HT1080 (cell line): ENCODE data around the gene CFAP100. TPM values are rescaled to one million over a fixed set of nuclear protein-coding genes. Genes with fewer than 3 reads are reported as not detected.

ENCODE experiments used
- DNase-seq: peaks from one replicate; pipeline ENCODE4 v3.0.0-alpha.2; 2015; ENCODE audit warnings: low read depth
- total RNA-seq: library from RNA; depleted of rRNA; stranded (reverse); fragments of >200 nt; shearing (Covaris generic); gene quantifications from 2 replicates; pipeline ENCODE4 v1.2.3, GENCODE V29; 2014

Gene CFAP100
- total RNA-seq, 1 experiment from 2014 or later = not detected

- DNase-seq = no peak
Measured at GRCh38 chr3:126356373-126357264, 38.1 kb upstream of the CFAP100 start.

- peak; percentile 54 for DNase-seq
Measured at GRCh38 chr3:126357295-126358037, 37.2 kb upstream of the CFAP100 start, which contains the start of gene KLF15. Gene KLF15 (minus strand): TSS chr3:126357408. CDS start chr3:126352922, 4,486 bp downstream.

GRCh38 chr3:126358038-126358815, 36.5 kb upstream of the CFAP100 start:
- no peak for DNase-seq

GRCh38 chr3:126358816-126359181, 35.9 kb upstream of the CFAP100 start:
- DNase-seq = no peak

GRCh38 chr3:126360046-126360713, 34.5 kb upstream of the CFAP100 start:
- DNase-seq = no peak

GRCh38 chr3:126360714-126361060, 34.0 kb upstream of the CFAP100 start:
- no peak for DNase-seq

GRCh38 chr3:126361211-126361610, 33.5 kb upstream of the CFAP100 start:
- no peak for DNase-seq

GRCh38 chr3:126364130-126364695, 30.5 kb upstream of the CFAP100 start:
- DNase-seq = no peak

GRCh38 chr3:126364731-126365301, 29.9 kb upstream of the CFAP100 start:
- no peak for DNase-seq

GRCh38 chr3:126365351-126366277, 29.1 kb upstream of the CFAP100 start:
- DNase-seq = no peak

GRCh38 chr3:126367316-126367805, 27.3 kb upstream of the CFAP100 start:
- DNase-seq = no peak

- no peak for DNase-seq
Measured at GRCh38 chr3:126369490-126369889, 25.2 kb upstream of the CFAP100 start.

- DNase-seq = no peak
Measured at GRCh38 chr3:126370055-126370454, 24.7 kb upstream of the CFAP100 start.

GRCh38 chr3:126370606-126371005, 24.1 kb upstream of the CFAP100 start:
- no peak for DNase-seq

GRCh38 chr3:126371096-126371705, 23.5 kb upstream of the CFAP100 start:
- DNase-seq = no peak

- DNase-seq = no peak
Measured at GRCh38 chr3:126372413-126373145, 22.1 kb upstream of the CFAP100 start.

GRCh38 chr3:126373146-126373613, 21.5 kb upstream of the CFAP100 start:
- no peak for DNase-seq
